ENCODE measurements around the gene EEF1AKMT1. TPM values are rescaled to one million over a fixed set of nuclear protein-coding genes. Genes with fewer than 3 reads are reported as not detected.
"Not testable (repeated sequence)": the region's sequence is repeated elsewhere in the genome, so short reads cannot be mapped to it uniquely, and the experiment has no call there.

EEF1AKMT1 gene
- polyA plus RNA-seq, 4 donors: 13.2 to 19.6 (median 16.4) TPM

- DNase-seq (ENCODE audit: low read depth in 4 of 4, low spot score in 3 of 4): no peak
These were observed 5.6 kb upstream of the EEF1AKMT1 start for GRCh38 chr13:20779405-20779804.

- no peak for DNase-seq (ENCODE audit: low read depth in 4 of 4, low spot score in 3 of 4)
These were observed 4.5 kb upstream of the EEF1AKMT1 start for GRCh38 chr13:20778311-20778710.

GRCh38 chr13:20776751-20777150, 3.0 kb upstream of the EEF1AKMT1 start:
- no peak for DNase-seq (ENCODE audit: low read depth in 4 of 4, low spot score in 3 of 4)

- DNase-seq (ENCODE audit: low read depth in 4 of 4, low spot score in 3 of 4): no peak
These were observed 2.2 kb upstream of the EEF1AKMT1 start for GRCh38 chr13:20775961-20776360.

GRCh38 chr13:20774746-20775145, 985 bp upstream of the EEF1AKMT1 start:
- no peak for DNase-seq (ENCODE audit: low read depth in 4 of 4, low spot score in 3 of 4)

- no peak for DNase-seq (ENCODE audit: low read depth in 4 of 4, low spot score in 3 of 4)
These were observed 1.2 kb downstream of the EEF1AKMT1 start for GRCh38 chr13:20772401-20773131.

- no peak for DNase-seq (ENCODE audit: low read depth in 4 of 4, low spot score in 3 of 4)
These were observed 3.9 kb downstream of the EEF1AKMT1 start for GRCh38 chr13:20769834-20770233.

GRCh38 chr13:20769091-20769490, 4.7 kb downstream of the EEF1AKMT1 start:
- DNase-seq (ENCODE audit: low read depth in 4 of 4, low spot score in 3 of 4): no peak

GRCh38 chr13:20767309-20767943, 6.3 kb downstream of the EEF1AKMT1 start:
- DNase-seq (ENCODE audit: low read depth in 4 of 4, low spot score in 3 of 4): no peak

- DNase-seq (ENCODE audit: low read depth in 4 of 4, low spot score in 3 of 4): no peak
These were observed 12.9 kb downstream of the EEF1AKMT1 start for GRCh38 chr13:20760872-20761271.

- DNase-seq (ENCODE audit: low read depth in 4 of 4, low spot score in 3 of 4): no peak
These were observed 19.8 kb downstream of the EEF1AKMT1 start for GRCh38 chr13:20754009-20754408.

GRCh38 chr13:20749377-20749776, 24.4 kb downstream of the EEF1AKMT1 start:
- no peak for DNase-seq (ENCODE audit: low read depth in 4 of 4, low spot score in 3 of 4)

GRCh38 chr13:20743830-20744404, 29.8 kb downstream of the EEF1AKMT1 start:
- DNase-seq (ENCODE audit: low read depth in 4 of 4, low spot score in 3 of 4): not testable (repeated sequence)

- no peak for DNase-seq (ENCODE audit: low read depth in 4 of 4, low spot score in 3 of 4)
These were observed 33.7 kb downstream of the EEF1AKMT1 start for GRCh38 chr13:20740021-20740420.

GRCh38 chr13:20738616-20739015, 35.1 kb downstream of the EEF1AKMT1 start:
- DNase-seq (ENCODE audit: low read depth in 4 of 4, low spot score in 3 of 4): no peak

GRCh38 chr13:20729633-20730585, 43.9 kb downstream of the EEF1AKMT1 start:
- no peak for DNase-seq (ENCODE audit: low read depth in 4 of 4, low spot score in 3 of 4)

GRCh38 chr13:20728579-20729311, 45.0 kb downstream of the EEF1AKMT1 start:
- no peak for DNase-seq (ENCODE audit: low read depth in 4 of 4, low spot score in 3 of 4)

GRCh38 chr13:20727856-20728255, 45.9 kb downstream of the EEF1AKMT1 start:
- DNase-seq (ENCODE audit: low read depth in 4 of 4, low spot score in 3 of 4): no peak

GRCh38 chr13:20721454-20722357, 52.1 kb downstream of the EEF1AKMT1 start:
- DNase-seq (ENCODE audit: low read depth in 4 of 4, low spot score in 3 of 4): peak in 1 of 4 donors; percentile 36

All from left renal pelvis (tissue), 4 donors.